WTC11 (cell line): ENCODE results near the gene TVP23A.
"Not testable (repeated sequence)": the region's sequence is repeated elsewhere in the genome, so short reads cannot be mapped to it uniquely, and the experiment has no call there.

Experiments used
- CTCF ChIP-seq: fragments of 200-600 bp; IDR thresholded peaks from 2 replicates; pipeline ENCODE4 v1.8.0; 2022; ENCODE audit warnings: antibody characterized with exemption
- IRF2 ChIP-seq: sonication (generic); formaldehyde crosslinking; IDR thresholded peaks from 2 replicates; pipeline ENCODE4 v1.8.0; 2022; ENCODE audit warnings: low read depth, missing genetic modification reagents, borderline replicate concordance
- NFYB ChIP-seq: sonication (generic); formaldehyde crosslinking; conservative IDR thresholded peaks from 2 replicates; pipeline ENCODE4 v1.8.0; 2022; ENCODE audit warnings: low read depth, missing genetic modification reagents

GRCh38 chr16:10776923-10777322 is 41.7 kb downstream of the TVP23A start:
- TF ChIP-seq CTCF, NFYB, IRF2: not testable (repeated sequence)
